Activated naive CD4-positive, alpha-beta T cell treated with Interleukin-2 at 50 U/mL for 16 hours (primary cell): ENCODE measurements around the gene PTPRM.

Source experiments
- DNase-seq: peaks from one replicate; pipeline ENCODE4 v3.0.0-alpha.2; 2020

Gene PTPRM

DNA sequence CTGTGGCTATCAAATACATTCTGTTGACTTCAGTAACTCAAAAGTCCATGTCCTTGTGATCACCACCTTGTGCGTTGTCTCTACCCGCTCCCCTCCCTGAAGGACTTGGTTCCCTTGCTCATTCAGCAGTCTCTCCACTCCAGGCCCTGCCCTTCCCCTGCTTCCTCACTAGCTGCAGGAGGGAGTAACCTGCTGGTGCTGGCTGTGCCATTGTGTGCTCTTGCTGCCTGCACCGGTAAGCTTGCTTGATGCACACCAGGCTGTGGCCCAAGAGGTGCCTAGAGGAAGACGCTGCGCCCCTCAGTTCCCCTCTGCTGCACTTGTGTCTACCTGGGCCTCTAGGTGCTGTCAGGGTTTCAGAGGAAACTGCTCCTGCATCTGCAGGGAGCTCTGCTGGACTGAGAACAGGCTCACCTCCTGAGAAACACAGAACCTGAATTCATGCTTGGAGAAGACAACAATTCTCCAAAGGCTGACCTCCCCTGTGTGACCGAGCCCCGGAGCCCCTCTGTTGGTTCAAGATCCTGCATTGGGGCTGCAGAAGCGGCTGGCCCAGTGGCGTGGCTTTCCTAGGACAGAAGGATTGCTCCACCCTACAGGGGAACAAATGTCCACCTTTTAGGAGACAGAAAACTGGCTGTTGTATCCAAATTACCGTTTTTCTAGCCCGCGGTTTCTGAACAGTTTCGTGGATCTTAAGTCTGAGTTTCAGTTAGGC, 33.6 kb downstream of the PTPRM start:
- no peak for DNase-seq

DNA sequence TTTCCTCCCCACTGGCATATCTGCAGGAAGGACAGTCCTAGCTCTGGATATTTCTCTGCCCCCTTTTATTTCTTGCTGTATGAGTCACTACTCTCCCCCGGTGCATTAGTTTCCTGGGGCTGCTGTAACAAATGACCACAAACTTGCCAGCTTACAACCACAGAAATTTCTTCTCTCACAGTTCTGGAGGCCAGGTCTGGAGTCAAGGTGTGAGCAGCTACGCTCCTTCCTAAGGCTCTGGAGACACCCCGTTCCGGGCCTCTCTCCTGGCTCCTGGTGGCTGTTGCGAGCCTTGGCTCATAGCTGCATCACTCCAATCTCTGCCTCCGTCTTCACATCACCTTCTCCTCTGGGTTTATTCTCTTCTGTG, 34.1 kb downstream of the PTPRM start:
- no peak for DNase-seq

- no peak for DNase-seq
Measured at GRCh38 chr18:7601936-7602335, 34.8 kb downstream of the PTPRM start.

DNA sequence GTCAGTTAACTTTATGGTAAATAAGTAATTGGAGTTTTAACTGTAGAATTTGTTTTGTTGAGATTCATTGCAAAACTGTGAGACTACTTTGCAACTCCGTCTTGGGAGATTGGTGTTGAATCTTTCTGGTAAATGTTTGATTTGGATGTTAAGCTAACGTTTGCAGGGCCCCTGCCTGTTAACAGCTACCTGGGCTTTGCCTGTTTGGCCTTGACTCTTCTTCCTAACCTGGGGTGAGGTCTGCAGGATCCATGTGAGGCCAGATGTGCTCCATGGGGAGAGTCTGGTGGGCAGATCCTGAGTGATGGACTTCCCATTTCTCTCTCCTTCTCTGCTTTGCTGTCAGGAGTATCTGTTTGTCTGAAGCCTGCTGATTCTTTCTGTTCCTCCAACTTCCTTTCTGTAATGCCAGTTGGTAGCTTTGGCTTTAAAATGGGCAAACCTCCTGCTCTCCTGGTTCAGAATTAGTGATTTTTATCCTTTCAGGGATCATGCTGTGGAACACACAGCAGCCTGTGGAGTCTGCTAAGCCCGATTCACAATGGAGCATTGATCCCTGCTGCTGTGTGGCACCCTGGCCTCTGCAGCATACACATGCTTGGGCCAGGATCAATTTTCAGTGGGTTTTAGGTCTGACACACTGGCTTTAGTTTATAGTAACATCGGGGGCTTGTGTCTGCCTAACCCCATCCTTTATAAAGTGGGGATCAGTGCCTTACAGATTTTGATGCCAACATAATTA, 36.3 kb downstream of the PTPRM start:
- DNase-seq, result no peak

DNA sequence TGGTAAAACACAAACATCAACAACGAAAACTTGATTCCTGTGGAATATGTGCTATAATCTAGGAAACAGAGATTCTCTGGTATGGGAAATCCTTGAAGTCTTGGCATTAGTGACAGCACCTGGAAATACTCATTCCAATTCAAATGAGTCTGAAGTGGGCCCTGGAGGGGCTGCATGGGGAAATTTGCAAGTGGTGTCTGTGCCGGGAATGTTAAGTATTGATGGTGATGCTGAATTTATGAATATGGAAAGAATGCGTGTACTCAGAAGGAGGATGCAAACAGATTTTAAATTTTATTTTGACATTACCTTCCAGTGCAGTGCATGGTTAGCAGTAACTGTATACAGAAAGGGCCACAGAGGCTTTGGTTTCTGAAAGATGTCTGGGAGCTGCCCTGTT, 37.2 kb downstream of the PTPRM start:
- DNase-seq, result no peak

DNA sequence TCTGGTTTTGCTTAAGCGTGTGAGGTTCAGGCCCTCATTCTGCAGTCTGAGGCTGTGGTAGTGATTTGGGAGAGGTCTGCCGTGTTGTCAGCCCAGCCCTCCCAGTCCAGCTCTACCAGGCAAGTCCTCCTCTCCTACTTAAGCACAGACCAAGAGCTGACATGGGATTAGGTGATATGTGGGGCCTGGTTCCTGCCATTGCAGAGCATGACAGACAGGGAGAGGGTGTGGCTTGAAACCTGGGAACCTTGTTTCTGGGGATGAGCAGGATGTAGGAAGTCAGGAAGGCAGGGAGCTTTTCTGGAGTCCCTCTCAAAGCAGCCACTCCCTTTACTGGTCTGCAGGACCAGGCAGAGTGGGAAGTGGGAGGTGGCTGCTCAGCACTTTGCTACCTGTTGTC, 38.6 kb downstream of the PTPRM start:
- DNase-seq, result no peak

DNA sequence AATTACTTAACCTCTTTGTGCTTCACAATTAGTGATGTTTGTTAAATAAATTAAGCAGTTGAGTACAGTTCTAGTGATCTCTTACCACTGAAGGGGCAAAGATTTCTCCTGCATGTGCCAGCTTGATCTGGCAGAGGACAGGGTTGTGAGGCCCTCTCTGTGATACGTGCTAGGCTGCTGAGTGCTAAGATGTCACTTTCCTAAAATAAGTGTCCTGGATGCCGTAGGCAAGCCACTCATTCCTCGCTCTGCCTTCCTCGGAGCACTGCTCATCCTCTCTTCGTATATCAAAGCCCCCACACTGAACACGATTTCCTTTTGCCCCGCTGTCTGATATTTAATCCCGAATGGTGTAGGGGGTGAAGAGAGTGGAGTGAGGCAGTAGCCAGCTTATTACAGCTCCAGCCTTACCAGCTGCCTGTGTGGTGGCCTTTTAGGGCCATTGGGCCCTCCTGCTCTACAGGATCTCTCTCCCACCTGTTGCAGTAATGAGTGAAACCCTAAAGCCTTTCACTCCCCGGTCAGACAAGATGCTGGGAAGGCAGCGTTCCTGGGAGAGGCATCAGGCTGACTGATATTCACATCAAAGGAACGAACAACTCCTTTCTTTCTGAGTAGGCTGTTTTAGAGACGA, 40.5 kb downstream of the PTPRM start:
- DNase-seq, result no peak

DNA sequence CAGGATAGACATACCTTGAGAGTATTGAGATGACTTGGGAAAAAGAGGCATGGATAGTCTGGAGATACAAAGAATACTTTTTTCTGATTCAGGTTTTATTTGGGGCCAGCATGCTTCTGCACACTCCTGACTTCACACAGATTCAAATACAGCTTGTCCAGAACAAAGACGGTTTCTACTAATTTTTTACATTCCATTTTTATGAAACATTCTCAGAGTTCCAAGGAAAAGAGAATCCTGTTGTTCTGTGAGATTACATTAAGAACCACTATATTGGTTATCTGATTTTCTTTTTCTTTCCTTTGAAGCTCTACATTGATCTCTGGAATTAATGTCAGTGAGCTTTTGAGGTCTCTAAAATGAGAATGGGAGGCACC, 41.0 kb downstream of the PTPRM start:
- DNase-seq, result no peak

- DNase-seq, result no peak
Measured at GRCh38 chr18:7608781-7609201, 41.7 kb downstream of the PTPRM start.

GRCh38 chr18:7609617-7610016, 42.5 kb downstream of the PTPRM start:
- DNase-seq, result no peak

DNA sequence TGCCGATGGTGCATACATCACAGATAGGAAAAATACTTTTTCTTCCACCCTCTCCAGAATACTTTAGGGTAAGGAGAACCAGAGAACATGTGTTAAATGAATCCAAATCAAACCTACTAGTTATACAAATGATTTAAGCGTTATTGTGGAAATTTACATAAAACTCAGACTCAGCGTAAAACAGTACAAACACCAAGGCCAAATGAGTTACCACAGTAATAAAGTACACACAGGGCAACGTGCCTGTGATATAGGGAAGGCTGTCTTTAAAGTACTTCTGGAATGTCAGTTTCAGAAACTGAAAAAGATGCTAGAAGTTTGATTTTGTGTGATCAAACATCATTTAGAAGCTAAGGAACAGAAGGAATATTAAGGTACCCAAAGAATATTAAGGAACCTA, 46.9 kb downstream of the PTPRM start:
- no peak for DNase-seq

DNA sequence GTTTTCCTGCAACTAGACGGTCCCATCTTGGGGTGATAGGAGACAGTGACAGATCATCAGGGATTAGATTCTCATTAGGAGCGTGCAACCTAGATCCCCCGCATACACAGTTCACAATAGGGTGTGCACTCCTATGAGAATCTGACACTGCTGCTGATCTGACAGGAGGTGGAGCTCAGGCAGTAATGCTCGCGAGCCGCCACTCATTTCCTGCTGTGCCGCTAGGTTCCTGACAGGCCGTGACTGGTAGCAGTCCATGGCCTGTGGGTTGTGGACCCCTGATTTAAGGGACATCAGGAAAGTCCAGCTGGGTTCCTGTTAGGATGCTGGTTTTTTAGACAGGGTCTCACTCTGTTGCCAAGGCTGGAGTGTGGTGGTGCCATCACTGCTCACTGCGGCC, 48.7 kb downstream of the PTPRM start:
- no peak for DNase-seq

GRCh38 chr18:7616661-7617060, 49.5 kb downstream of the PTPRM start:
- DNase-seq, result no peak

GRCh38 chr18:7617738-7618422, 50.8 kb downstream of the PTPRM start:
- DNase-seq, result no peak

DNA sequence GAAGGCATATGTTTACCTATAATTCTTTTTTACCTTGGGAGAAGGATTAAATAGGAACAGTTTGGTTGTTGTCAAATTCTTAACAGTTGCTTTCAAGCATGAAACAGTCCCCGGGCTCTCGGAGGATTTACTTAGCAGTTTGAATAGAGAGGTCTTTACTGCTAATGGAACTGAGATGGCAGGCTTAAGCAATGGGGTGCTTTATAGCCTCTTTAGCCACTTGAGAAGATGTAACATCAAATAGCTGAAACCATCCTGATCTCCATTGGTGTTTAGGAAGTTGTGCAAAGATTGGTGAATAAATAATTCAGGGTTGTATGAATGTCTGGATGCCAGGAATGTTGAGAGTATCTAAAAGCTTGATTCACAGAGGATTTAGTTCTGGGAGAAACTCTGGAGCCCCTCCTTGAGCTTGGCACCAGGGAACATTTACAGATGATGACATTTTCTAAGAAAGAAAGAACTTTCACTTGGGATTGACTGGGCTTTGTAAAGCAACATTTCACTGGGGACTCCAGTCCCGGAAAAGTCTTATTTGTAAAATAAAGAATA, 51.9 kb downstream of the PTPRM start:
- DNase-seq, result no peak

DNA sequence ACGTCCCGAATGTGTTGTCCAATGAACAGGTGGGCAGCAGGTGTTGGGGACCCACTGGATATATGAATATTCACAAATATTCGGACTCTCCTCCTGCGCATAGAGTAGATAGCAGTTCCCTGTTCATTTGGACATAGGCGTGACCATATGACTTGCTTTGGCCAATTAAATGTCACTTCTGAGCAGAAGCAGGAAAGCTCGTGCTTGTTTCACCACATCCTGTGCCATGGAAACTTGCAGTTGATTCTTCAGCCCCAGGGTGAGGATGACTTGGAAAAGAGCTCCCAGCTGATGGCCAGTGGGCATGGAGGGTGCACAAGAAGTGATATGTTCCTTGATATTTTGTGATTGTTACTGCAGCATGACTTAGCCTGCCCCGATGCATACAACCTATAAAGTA, 52.6 kb downstream of the PTPRM start:
- no peak for DNase-seq

GRCh38 chr18:7622721-7623120, 55.6 kb downstream of the PTPRM start:
- DNase-seq, result no peak

GRCh38 chr18:7623681-7624080, 56.6 kb downstream of the PTPRM start:
- no peak for DNase-seq

DNA sequence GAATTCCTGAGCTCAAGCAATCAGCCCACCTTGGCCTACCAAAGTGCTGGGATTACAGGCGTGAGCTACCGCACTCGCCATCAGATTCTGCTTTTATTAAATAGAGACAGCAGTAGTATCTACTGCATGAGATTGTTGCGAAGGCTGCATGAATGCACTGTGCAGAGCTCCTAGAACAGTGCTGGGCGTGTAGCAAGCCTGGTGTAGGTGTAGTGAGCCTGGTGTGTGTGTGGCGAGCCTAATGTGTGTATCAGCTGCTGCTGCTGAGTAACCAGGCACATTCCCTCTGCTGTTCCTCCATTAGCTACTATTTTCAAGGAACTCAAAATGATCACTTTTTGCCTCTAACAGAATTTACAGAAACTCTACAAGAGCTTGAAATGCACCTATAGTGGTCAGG, 57.6 kb downstream of the PTPRM start:
- no peak for DNase-seq

DNA sequence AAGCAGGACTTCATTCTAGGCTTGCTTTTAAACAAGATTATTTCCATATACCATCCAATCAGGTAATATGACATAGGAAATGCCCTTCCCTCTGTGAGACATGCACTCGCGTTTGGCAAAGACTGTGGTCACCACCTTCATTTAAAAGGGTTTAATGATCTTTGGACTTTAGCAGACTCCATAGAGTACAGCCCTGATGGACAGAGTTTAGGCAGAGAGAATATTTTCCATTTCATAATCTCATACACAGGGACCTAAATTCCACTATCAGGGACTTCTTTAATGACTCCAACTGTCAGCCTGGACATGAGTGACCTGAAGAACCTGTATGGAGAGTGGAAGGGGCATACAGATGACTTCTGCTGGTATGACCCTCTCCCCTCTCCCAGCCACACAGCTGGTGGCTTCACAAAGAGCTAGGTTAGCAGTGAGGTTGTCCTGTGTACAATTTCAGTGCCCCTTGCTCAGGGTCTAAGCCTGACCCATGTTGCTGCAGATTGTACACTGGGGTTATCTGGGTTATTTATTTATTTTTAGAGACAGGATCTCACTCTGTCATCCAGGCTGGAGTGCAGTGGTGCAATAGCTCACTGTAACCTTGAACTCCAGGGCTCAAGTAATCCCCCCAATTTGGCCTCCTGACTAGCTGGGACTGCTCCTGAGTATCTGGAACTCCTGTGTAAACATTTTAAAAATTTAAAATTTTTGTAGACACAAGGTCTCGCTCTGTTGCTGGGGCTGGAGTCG, 59.2 kb downstream of the PTPRM start:
- no peak for DNase-seq

GRCh38 chr18:7626922-7627440, 59.9 kb downstream of the PTPRM start:
- no peak for DNase-seq

- no peak for DNase-seq
Measured at GRCh38 chr18:7629416-7629815, 62.3 kb downstream of the PTPRM start.
